DLD1 (cell line): ENCODE data around the gene NUDT17.
"Not testable (repeated sequence)": the region's sequence is repeated elsewhere in the genome, so short reads cannot be mapped to it uniquely, and the experiment has no call there.

ENCODE experiments used
- in situ Hi-C: cut with HindIII; loops from 2 replicates; pipeline ENCODE4 v1.10.0; 2017; ENCODE audit warnings: low sequenced_read_pairs

NUDT17 gene

DNA sequence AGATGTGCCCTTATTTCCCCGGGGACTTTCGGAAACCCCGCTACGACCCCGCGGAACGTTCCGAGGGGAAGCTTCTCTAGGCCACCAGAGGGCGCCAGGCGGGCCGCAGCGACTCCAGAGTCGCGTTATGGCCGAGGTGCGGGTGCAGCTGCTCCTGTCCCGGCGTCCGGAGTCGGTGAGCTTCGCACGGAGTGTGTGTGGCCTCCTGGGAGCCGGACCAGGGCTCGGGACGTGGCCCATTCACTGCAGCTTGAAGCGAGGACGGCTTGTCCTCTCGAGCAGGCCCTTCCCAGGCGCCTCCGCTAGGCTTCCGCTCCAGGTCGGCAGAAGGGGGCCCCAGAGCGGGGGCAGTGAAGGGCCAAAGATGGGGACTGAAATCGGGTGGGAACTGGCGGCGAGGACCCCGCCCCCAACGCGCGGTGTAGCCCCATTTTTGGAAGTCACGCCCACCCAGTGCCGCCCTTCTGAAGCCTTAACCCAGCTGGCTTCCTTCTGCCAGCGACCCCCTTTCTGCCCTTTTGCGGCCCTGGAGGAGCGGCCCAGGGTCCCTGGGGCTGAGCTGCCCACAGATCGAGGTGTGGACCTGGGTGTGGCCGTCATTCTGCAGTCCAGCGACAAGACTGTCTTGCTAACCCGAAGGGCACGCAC is at the start of gene NUDT17:
Gene NUDT17 (plus strand): TSS at position 117 of the 648 bp plus-strand sequence. CDS start 11 bp downstream, at position 128.
- in situ Hi-C loops, result no loop called here

- in situ Hi-C loops, result no loop called here
Measured at GRCh38 chr1:145796753-145797152, 48.7 kb upstream of the NUDT17 start.

GRCh38 chr1:145799806-145800205 is 45.6 kb upstream of the NUDT17 start:
- in situ Hi-C loops, result no loop called here

- in situ Hi-C loops, result no loop called here
Measured at GRCh38 chr1:145804235-145805045, 41.0 kb upstream of the NUDT17 start.

DNA sequence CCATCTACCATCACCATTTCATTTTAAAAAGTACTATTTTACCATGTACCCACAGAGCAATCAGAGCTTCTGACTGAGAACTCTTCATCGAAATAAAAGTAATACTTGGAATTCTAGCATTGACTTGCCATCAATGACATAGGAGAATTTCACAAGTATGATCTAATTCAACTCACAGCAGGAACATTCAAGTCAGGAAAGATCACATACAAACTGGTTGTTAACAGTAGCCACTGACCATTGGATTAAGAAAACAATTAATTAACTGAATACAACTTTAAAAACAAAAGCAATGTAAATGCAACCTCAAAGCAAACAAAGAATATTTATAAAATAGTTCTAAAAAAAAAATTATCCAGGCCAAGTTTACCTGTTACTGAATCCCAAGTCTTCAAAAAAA is 40.4 kb upstream of the NUDT17 start:
- in situ Hi-C loops, result no loop called here

GRCh38 chr1:145806408-145806807 is 39.0 kb upstream of the NUDT17 start:
- in situ Hi-C loops, result no loop called here

GRCh38 chr1:145806844-145807243 is 38.6 kb upstream of the NUDT17 start:
- in situ Hi-C loops, result no loop called here

GRCh38 chr1:145812977-145813810 is 32.2 kb upstream of the NUDT17 start:
- in situ Hi-C loops, result not testable (repeated sequence)

GRCh38 chr1:145818095-145818494 is 27.3 kb upstream of the NUDT17 start:
- in situ Hi-C loops, result not testable (repeated sequence)

- in situ Hi-C loops, result not testable (repeated sequence)
Measured at GRCh38 chr1:145822779-145823331, 22.6 kb upstream of the NUDT17 start.

DNA sequence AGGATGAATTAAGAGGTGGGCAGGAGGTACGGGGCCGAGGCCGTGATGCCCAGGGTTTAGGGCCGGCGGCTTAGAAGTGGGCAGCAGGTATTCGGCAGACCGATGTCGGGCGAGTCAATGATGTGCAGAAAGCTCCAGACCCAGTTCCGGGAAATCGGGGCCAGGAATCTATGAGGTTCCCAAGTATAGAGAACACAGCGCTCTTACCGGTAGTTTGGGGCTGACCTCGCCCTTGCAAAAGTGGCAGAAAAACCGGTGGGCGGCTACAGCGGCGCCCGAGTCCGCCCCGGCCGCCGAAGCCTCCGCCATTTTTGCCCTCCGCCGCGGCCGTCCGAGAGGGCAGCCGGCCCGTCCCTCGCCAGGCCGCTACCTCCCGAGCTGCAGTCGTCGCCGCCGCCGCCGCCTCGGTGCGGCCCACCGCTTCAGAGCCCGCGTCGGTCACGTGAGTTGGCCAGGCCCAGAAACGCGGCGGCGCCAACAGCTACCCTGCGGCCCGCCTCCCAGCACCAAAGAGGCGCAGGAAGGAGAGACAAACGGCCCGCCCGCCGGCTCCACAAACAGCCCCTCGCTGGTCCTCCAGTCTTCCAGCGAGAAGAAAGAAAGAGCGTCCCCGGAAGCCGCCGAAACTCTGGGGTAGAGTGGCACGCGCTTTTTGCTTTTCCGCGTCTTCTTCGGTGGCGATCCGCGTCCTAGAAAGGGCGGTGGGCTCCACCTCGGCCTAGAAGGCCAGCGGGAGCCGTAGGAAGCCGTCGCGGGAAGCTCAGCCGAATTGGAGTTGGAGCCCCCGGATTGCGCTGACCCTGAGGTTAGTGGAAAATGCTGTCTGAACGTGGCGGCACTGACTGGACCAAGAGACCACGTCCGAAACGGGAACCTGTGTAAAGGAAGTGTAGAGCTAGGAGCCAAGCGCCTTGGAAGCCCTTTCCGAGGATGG is 21.6 kb upstream of the NUDT17 start, which contains the start of the genes POLR3C and RNF115:
Gene POLR3C (plus strand): TSS at position 636 of the 934 bp plus-strand sequence. CDS start 1,577 bp downstream, outside the sequence.
Gene RNF115 (minus strand): TSS at position 531 of the 934 bp plus-strand sequence. CDS start 222 bp downstream, at position 309.
- in situ Hi-C loops, result no loop called here

DNA sequence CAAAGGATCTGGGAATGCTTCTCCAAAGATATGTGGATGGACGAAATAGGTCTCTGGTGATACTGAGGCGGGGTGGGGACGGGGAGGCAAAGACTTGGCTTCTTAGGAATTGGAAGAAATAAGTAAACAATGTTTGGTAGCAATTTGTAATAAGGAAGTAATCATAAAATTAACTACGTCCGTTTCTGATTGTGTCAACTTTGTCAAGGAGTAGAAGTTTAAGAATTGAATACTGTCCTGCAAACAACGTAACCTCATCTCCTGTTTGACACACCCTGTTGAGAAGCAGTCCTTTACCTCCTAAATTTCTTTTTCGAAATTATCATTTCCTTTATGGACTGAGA is 21.0 kb upstream of the NUDT17 start:
- in situ Hi-C loops, result no loop called here

DNA sequence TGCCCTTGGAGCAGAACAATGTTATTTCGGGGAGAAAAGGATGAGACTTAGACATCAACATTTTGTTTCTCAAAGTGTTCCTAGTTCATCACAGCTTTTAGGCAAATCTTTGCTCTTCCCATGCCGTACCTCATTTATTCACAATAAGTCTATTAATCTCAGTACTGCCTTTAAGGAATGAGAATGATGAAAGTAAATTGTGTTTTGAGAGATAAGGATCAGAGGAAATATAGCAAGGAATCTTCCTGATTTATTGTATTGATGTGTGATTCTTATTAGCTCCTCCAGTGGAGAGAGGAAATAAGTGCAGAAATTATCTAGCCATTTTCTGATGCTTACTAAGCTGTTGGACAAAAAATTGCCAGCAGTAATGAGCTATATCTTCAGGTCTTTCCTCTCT is 19.4 kb upstream of the NUDT17 start:
- in situ Hi-C loops, result no loop called here

GRCh38 chr1:145827966-145828365 is 17.5 kb upstream of the NUDT17 start:
- in situ Hi-C loops, result no loop called here

GRCh38 chr1:145828367-145829026 is 16.9 kb upstream of the NUDT17 start:
- in situ Hi-C loops, result no loop called here

GRCh38 chr1:145830810-145831209 is 14.6 kb upstream of the NUDT17 start:
- in situ Hi-C loops, result not testable (repeated sequence)

GRCh38 chr1:145837656-145838055 is 7.8 kb upstream of the NUDT17 start:
- in situ Hi-C loops, result no loop called here

DNA sequence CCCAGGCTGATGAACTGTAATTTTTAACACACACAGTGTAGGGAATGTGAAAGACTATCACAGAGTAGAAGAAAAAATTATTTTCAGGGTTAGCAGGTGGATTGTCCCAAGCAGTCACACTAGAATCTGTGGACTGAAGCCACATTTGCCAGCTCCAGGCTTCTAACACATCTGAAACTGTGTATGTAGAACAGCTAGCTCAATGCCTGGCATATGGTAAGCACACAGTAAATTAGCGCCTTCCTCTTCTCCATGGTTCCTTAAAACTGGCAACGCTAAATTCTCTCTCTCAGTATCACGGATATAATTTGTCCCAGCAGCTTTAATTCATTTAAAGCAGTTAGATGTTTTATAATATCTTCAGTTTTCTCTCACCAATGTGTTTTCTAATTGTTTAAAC is 2.4 kb upstream of the NUDT17 start:
- in situ Hi-C loops, result no loop called here

- in situ Hi-C loops, result no loop called here
Measured at GRCh38 chr1:145845144-145845513, 301 bp upstream of the NUDT17 start.
